ENCODE measurements around the gene RBP7.

RBP7 gene

DNA sequence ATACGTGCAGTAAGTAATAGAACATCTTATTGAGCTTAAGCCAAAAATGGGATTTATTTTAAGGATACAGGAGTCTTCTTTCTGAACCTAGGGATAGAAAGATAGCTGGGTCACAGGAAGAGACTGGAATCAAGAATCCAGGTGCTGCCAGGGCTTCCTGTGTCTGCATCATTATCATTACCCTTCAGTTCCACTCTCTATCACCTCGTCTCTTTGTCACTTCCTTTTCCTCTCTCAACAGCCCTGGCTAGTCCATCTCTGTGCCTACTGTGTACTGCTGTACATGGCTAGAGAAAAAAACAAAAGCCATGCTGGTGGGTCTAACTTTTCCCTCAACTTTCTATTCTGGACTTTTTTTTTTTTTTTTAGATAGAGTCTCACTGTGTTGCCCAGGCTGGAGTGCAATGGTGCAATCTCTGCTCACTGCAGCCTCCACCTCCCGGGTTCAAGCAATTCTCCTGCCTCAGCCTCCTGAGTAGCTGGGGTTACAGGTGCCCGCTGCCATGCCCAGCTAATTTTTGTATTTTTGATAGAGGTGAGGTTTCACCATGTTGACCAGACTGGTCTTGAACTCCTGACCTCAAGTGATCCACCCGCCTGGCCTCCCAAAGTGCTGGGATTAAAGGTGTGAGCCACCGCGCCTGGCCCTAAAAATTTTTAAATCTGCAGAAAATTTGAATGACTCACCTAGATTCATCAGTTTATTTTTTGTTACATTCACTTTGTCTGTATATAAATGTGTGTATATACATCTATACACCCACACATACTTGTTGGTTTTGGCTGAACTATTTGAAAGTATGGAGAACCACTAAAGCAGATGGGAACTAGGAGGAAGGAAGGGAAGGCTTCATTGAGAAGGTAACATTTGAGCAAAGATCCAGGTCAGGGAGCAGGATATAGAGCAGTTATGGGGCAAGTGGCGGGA lies 67.7 kb downstream of the RBP7 start:
- no peak for DNase-seq (ENCODE audit: low read depth in 1 of 2, low spot score in 1 of 2)

DNA sequence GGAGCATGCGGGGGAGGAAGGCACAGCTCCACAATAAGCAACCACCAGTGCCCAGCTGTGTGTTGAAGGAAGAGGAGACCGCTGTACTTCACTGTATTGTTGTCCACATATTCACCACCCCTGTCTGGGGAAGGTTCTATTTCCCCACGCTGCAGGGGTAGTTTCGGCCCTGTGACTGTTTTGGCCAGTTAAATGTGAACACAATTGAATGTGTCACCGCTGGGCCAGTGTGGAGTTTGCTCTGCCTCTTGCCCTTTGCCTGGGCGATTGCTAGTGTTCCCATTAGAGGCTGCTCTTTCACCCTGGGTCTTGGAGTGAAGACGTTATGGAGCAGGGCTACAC lies 68.3 kb downstream of the RBP7 start:
- no peak for DNase-seq (ENCODE audit: low read depth in 1 of 2, low spot score in 1 of 2)
